Stimulated activated CD8-positive, alpha-beta memory T cell treated with anti-CD3 and anti-CD28 coated beads, Interleukin-15, amount 100 ng/mL, for 4 hours (primary cell): ENCODE results near the gene SYNPR.

Source experiments
- DNase-seq, 2 donors: peaks; one replicate each; pipeline ENCODE4 v3.0.0-alpha.2; 2020; ENCODE audit warnings: low read depth in 2 of 2

Gene SYNPR

DNA sequence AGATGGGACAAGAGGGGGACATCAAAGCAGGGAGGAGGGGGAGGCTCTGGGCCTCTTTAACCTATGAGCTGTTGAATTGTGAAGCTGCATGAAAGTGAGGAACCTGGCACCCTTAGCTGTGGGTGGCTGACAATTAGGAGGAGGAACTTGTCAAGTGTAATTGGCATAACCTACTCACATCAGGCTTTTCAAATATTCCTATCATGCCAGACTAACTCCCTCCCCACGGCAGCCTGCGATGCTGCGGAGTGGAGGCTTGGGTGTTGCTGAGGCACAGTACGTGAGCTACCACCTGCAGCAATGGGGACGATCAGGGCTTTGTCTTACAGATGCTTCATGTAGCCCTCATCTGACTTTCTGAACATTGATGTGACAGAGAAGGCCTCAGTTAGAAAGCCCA, 193.7 kb downstream of the SYNPR start:
- DNase-seq, result no peak

DNA sequence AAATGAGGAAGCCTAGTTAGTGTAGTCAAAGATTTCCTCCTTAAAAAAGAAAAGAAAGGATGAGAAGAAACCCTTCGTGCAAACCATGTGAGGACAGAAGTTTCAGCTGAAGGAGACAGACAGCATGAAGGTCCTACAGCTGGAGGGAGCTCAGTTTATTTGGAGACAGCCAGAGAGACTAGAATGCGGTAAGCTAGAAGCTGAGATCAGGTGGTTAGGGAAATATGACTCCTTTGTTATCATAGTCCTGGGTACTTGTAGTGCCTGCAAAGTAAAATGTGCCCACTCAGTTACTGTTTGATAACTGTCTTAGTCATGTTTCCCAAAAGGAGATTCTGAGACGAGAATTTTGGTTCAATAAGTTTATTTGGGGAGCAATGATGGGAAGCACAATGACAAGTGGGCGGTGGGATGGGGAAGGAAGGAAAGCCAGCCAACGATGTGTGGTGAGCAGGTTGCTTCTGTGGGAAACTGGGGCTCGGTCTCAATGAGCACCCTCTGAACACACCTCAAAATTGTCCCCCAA, 195.6 kb downstream of the SYNPR start:
- no peak for DNase-seq

DNA sequence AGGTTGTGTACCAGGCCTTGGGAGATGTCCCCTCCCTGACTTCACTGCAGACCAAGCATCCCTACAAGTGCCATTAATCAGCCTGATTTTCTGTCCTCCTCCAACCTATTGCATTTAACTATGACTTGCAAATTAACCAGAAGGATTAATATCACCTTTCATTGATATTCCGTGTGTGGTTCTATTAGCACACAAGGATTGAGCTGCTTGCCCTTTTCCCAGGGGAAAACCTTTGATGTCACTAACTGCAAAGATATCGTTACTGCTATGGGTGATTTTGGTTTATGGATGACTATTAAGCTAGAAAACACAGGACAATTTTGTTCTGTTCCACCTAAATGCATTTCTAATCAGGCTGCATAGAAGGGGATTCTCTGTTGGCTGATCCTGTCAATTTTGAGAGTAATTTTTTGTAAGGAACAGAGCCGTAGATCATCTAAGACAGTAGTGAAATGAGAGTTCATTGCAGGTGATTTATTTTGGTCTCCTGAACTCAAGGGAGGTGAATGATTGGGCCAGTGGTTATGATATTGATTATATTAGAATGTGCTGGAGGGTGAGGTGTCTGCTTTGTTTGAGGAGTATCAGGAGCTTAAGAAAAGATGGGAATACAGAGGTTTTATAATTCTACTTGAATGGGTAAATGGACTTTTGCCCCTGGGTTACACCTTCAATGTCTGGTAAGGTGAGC, 196.9 kb downstream of the SYNPR start:
- no peak for DNase-seq

DNA sequence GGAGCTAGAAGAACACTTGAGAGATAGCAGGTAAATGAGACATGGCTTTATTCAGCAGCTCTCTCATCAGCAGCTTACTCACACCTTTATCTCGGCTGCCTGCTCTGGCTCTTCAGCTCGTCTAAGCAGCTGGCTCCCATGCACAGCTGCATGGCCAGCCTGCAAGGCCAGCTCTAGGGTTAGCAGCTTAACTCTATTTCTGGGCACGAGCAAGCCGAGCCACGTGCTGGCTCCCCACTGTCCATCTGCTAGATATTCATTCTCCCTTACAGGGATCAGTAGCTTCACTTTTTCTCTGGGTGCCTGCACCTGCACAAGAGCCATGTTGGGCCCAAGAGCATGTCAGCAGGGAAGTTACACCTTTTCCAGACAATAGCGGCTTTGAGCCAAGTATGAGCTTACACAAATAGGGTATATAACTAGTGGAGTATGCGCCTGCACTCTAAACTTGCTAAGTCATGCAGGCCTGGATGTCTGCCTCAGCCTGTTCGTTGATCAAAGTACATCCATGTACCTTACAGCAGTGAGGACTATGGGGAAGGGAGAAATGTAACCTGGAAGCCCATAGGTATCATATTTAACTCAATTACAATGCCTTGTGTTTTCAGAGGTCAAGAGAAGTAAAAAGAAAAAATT, 199.5 kb downstream of the SYNPR start:
- DNase-seq, result no peak

DNA sequence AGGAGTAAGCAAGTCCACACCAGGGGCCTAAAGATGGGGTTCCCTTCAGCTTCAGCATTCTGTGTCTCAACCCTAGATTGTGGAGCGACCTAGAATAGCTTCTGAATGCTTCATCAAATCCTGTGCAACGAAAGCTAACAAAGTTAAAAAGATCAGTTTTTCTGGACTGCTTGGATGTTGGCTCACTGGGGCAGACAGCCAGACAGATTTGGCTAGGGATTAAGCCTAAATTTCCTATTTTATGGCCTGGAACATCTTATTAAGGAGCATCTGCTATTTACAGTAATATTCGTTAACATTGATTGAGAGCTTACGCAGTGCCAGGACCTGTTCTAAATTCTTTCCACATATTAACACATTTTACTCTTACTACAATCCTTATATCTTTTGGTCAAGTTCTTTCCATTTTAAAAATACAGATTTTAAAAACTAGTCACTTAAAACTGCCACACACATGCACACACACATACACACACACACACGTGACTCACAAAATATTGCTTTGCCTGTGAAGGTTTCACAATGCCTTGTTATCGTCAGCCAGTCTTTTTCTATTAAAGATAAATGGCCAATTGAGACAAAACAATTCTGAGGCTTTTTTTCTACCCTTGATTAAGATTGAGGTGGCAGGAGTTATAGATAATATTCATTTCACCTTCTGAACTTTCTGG, 201.0 kb downstream of the SYNPR start:
- DNase-seq, result no peak

DNA sequence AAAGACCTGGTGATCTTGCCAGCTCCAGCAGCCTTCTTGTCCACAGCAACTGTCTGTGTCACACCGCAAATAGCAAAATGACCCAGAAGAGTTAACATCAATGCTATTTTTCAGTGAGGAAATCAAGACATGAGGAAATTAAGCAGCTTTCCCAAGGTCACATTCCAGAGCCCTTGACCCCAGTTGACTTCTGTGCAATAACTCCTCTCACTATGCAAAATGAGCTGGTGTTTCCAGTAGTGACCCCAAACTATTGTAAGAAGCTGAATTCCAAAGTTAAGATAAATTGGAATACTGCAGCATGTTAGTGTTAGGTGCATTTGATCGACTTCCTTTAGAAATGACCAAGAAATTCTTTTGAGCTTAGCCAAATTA, 201.5 kb downstream of the SYNPR start:
- no peak for DNase-seq

DNA sequence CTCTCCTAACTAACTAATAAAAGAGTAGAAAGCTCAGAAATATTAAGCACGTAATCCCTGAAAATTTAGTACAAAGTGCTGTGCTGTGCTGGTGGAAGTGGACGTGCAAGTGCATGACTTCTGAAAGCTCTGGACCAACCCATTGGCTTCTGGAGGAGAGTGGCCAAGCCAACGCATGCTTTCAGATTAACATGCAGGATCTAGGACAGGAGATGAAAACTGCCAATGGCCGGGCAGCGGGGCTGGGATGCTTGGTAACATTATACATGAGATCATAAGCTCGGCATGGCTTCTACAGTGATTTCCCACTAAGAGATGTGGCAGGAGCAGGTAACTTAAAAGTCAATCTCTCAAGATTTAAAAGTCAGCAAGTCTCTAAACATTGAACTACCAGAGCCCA, 203.5 kb downstream of the SYNPR start:
- DNase-seq, result no peak

DNA sequence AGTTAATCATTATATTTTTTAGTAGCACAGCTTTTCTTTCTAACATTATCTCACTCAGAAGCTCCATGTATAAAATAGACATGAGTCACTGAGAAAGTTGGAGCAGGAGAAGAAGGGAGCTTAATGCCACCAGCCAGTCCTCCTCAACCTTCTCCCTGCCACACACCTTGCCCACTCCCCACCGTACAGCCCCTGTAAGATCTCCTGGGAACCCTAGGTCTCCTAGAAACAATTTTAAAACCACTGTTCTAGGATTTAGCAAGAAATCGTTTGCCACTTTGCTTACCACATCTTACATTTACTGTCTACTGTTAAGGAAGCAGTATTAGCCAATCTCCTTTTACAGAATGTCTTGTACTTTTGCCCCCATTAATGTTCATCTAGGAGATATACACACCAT, 204.2 kb downstream of the SYNPR start:
- DNase-seq, result no peak

DNA sequence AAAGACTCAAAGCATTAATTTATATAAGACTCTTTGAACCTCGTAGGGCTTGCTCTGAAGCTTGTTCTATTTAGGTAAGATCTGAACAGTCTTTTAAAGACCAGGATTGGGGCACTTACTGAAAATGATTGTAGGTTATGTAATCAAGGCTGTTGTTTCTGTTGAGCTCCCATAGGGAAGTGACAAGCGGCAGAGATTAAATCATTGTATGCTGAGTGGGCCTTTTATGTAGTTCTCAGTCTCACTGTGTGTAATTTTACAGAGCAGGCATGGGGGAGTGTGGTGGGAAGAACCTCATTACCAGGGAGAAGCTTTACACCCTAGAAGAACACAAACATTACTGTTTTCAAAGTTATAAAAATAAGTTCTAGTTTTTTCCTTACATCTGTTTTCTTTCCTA, 214.4 kb downstream of the SYNPR start:
- no peak for DNase-seq

DNA sequence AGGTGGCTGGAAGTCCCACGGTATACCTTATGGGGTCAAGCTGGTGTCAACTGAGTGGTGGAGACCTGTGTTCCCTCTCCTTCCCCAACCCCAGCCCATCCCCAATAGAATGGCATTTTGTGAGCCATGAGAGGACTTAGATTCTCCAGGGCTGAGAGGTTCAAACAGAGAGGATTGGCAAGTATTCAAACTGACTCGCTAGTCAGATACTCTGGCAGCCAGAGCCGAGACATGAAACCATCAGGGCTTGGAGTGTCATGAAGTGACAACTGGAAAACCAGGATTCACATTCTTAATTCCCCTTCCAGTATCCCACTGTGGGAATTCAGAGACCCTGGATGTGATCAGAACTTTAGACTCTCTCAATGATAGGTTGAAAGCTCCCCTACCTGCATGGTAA, 215.0 kb downstream of the SYNPR start:
- no peak for DNase-seq

DNA sequence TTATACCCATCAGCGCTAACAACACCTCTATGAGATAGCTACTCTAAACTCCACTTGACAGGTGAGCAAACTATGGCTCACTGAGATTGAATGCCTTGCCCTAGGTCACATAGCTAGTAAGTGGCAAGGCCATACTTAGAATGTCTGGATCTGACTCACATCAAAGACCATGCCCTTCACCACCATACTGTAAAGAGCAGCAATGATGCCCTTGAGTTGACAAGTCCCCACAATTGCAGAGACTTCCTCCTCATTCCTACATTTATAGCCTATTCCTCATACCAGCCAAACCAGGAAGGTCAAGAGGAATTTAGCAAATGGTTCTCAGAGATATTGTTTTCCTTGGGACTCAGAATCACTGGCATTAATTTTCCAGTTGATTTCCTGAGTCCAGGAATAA, 216.5 kb downstream of the SYNPR start:
- DNase-seq, result no peak

DNA sequence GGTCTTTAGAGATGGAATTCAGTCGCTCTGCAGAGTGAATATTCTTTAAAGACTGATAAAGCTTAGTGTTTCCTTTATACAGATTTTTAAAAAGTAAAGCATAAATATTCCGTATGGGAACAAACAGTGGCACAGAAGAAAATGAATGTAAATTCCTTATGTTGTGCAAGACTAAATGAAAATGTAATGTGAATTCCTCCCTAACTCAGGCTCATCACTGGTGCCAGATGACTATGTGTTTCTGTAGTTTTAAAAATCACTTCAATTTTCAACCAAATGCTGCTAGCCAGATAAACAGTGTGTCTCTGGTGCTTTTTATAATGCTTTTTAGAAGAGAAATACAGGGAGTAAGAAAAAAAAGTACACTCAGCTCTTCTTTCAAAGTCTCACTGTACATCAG, 219.5 kb downstream of the SYNPR start:
- DNase-seq, result no peak

DNA sequence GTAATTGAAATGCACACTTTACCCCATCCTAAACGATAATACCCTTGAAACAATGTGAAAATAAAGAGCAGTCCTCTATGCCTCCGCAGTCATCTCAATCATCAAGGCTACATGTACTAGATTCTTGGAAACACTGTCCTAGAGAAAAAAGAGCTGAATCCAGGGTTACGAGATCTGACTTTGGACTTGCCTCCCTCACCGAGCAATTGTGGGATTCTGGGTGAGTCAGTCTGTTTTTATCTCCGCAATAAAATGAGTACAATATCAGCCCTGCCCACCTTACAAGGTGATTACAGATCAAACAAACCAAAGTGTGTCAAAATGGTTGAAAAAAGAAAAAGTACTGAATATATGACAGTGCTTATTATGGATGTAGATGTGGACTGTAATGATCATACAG, 222.1 kb downstream of the SYNPR start:
- no peak for DNase-seq

DNA sequence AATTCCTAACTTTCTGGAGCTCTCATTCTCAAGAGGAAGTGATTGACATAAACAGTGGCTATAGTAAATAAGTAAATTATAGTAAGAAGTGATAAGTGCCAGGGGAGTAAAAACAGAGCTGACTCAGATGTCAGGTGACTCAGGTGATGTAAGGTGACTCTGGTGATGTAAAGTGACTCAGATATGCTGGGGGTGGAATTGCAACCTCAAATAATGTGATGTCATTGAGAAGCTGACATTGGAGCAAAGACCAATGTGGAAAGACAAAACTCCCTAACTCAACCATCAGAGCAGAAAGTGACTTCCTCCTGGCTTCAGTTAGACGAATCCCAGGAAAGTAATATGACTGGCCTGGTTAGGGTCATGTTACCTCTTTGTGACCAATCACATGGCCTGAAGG, 230.2 kb downstream of the SYNPR start:
- no peak for DNase-seq

DNA sequence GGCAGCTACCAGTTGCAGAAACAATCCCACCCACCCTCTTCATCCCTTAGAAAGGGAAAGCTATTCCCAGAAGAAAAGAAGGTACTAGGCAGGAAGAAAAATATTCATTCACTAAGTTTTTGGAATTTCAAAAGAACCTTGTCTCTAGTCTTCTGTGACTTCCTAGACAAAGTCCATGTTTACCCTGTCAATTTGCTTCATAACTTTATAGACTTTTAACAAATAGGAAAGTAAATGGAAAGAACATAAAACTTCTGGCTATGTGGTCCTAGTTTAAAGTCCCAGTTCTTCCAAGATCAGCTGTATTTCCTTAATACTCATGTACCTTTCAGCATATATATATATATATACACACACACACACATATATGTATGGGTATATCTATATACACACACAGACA, 230.7 kb downstream of the SYNPR start:
- DNase-seq, result no peak

DNA sequence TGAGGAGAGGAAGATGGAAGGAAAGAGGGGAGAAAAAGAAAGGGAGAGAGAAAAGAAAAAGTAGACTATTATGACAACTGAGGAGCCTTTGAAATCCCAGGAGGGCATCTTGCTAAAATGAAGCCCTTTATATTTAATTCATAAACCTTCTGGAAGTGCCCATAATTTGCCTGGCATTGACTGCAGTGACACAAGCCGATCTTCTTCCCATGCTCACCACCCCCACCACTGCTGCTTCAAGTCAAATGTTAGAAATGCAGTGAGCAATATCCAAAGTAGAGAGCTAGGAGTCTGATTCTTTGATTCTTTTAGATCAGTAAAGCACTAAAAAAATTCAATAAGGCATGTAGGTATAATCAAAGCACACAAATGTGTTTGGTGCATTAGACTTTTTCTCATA, 235.7 kb downstream of the SYNPR start:
- no peak for DNase-seq

DNA sequence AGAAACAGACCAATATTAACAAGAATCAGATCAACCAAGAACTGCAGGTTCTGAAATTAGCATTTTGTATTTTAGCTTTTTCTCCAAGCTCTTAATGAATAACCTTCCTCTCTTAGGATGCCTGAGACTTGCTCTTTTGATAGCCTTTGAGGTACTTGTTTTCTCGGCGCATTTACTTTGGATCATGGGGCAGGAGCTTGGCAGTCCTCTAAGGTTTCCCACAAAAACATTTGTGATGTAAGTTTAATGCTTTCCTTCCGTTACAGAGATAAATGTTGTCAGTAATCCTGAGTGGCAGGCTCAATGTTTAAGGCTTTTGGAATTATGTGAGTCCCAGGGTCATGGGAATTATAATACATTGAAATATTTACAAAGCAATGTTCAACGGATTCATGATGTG, 236.6 kb downstream of the SYNPR start:
- DNase-seq, result no peak

DNA sequence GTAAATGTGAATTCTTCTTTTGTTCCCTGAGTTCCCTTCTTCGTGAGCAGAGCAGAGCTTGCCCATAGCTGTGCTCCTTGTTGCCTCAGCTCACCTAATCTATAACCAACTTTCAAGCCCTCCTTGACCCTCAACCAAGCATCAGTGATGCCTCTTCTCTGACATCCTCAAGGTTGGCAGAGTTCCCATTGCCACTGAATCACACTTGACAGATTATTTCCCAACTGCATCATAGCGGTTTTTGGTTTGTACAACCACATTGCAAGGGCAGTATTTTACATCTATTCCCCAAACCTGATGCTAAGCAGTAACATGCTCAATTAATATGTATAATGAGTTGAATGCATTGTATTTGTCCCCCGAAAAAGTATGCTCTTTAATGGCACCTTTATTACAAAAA, 241.3 kb downstream of the SYNPR start:
- no peak for DNase-seq

DNA sequence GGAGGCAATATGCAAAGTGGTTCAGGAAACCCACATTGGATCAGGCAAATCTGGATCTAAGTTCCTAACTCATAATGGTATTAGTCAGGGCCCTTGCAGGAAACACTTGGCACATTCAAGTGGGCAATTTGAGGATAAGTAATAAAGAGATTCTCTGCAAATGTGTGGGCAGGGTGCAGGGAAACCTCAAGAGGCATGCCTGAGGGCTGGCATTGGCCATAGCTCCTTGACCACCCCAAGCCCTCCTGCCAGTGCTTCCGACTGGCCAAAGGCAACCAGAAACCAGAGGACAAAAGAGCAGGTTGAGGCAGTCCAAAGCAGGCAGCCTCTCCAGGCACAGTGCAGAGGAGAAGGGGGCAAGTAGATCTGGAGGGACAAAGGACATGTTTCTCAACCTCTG, 243.5 kb downstream of the SYNPR start:
- DNase-seq, result no peak

DNA sequence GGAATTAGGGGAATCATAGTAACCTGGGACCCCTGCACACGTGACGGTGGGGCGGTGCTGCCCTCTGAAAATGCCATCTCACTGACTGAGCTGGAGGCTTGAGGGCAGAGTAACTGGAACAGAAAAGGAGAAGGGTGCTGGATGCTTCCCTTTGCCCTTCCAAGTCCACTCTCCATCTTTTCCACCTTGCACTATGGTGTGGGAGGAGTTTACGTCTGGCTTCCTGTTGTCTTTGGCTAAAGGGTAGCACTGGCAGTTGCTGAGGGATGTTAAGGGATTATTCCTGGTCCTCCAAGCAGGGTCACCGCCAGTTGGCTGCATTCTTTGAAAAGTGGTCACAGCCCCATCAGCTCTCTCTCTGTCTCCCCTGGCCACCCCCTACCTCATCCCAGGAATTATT, 245.0 kb downstream of the SYNPR start:
- DNase-seq, result no peak

DNA sequence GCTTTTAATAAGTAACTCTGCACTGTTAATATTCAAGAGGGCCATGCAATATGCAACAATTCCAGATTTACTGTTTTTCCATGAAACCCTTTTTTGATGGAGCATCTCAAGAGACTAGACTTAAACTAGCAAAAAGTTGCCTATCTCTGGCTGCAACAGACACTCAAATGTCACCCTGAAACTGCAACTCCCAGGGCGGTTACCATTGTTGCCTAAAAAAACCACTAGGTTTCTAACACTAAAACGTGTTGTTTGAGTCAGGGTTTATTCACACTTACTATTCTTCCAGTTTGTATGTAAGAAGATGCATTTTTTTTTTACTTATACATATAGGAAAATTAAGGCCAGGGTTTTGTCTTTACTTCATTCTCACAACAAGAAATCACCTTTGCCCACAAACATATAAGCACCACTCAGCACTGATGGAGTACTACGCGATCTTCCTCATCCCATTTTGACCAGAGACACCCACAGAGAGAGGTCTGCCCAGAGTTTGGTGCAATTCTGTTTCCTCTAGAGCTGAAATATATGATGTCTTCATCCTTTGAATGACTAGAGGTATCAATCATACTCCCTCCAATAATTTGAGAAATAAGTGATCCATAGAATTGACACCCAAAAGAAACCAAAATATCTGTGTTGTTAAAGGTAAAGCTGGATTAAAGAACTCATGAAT, 250.4 kb downstream of the SYNPR start:
- no peak for DNase-seq

DNA sequence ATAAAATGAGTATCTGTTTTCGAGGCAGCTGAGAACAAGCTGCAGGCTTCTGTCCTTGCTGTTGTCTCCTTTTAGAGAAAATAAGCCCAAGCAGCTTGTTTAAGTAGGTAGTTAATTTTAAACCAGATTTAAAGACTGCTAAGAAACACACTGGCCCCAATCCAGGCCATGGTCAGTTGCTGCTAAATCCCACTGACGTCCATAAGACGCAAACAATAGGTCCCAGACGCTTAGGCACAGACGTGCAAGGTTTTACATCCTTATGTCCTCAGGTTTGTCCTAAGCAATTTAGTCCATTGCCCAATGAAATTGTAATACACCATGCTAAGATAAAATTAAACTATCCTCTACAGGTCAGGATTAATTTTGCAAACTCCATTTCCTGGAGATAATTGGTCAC, 254.4 kb downstream of the SYNPR start:
- DNase-seq, result no peak

DNA sequence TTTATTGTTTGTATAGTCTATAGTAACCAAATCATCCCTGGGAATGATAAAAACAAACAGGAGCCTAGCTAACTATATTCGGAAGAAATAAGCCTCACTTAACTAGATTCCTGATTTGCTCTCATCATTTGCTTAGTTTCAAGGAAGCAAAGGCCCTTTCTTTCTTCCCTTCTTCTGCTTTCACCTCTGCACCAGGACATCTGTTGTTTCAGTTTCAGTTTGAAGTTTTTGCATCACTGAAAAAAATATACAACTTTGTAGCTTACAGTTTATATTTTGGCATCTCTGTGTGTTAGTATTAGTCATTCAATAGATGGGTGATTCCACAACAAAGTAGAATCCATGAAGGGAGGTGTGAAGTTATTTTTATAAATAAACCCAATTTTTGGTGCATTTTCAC, 260.8 kb downstream of the SYNPR start:
- no peak for DNase-seq
